Breast epithelium (tissue), 4 donors: Measurements from ENCODE around the gene MBD3. TPM values are rescaled to one million over a fixed set of nuclear protein-coding genes. Genes with fewer than 3 reads are reported as not detected.

ENCODE experiments used
- DNase-seq, 2 donors: peaks; one replicate each; pipeline ENCODE4 v3.0.0-alpha.2; 2019; ENCODE audit warnings: low spot score in 2 of 2
- H3K27ac ChIP-seq, 2 donors: fragments of 200-600 bp; sonication (generic) in 1 of 2; one replicate each; pipeline ENCODE4 v1.5.1; 2016 to 2019; ENCODE audit warnings: mild to moderate bottlenecking in 1 of 2
- H3K27me3 ChIP-seq, 2 donors: fragments of 200-600 bp; sonication (generic) in 1 of 2; one replicate each; pipeline versions ENCODE4 v1.5.1 to v1.6.0; 2017 to 2019; ENCODE audit warnings: control low read depth in 1 of 2, mild to moderate bottlenecking in 1 of 2
- H3K36me3 ChIP-seq: fragments of 200-600 bp; one replicate; pipeline ENCODE4 v1.5.1; 2019
- H3K4me1 ChIP-seq, 2 donors: fragments of 200-600 bp; sonication (generic); one replicate each; pipeline ENCODE4 v1.5.1; 2016 to 2019; ENCODE audit warnings: control low read depth in 1 of 2
- H3K4me3 ChIP-seq, 3 donors: fragments of 200-600 bp; sonication (generic); 1 replicate in 2 of 3; 2 replicates in 1 of 3; pipeline ENCODE4 v1.5.1; 2016 to 2019; ENCODE audit warnings: mild to moderate bottlenecking in 3 of 3, moderate library complexity in 2 of 3
- H3K9me3 ChIP-seq, 2 donors: fragments of 200-600 bp; sonication (generic) in 1 of 2; one replicate each; pipeline ENCODE4 v1.5.1; 2016 to 2019; ENCODE audit warnings: control low read depth in 1 of 2
- POLR2A ChIP-seq: fragments of 450-650 bp; IDR thresholded peaks from one replicate; pipeline ENCODE4 v1.6.1; 2016; ENCODE audit warnings: antibody characterized with exemption, mild to moderate bottlenecking, moderate library complexity
- POLR2AphosphoS5 ChIP-seq, 3 donors: sonication (generic); formaldehyde crosslinking; IDR thresholded peaks; one replicate each; pipeline ENCODE4 v1.6.1; 2017; ENCODE audit warnings: antibody characterized with exemption in 3 of 3
- intact Hi-C: fragments of 100-400 bp; cut with DNase I; formaldehyde crosslinking; loops from one replicate; pipeline ENCODE4 v1.15.1; 2023; ENCODE audit warnings: low total_unique reads
- total RNA-seq, 3 donors: library from RNA; depleted of rRNA; stranded (reverse); fragments of >200 nt; gene quantifications; one replicate each; pipeline ENCODE4 v1.1.0, GENCODE V29; 2016
- TF ChIP-seq, protein P1 (sequence below), 3 donors: fragments of 450-650 bp; IDR thresholded peaks; one replicate each; pipeline ENCODE4 v1.5.1; 2016 to 2017; ENCODE audit warnings: antibody characterized with exemption in 3 of 3, mild to moderate bottlenecking in 3 of 3, moderate library complexity in 3 of 3

The MBD3 gene
- total RNA-seq, 3 donors from 2014 or later, result 51.8 to 71.3 (median 70.8) TPM

GRCh38 chr19:1567116-1567847, 25.4 kb downstream of the MBD3 start:
- Histone ChIP-seq H3K4me3 (peak overlapping the region; percentile 71 to 80 (median 73)), H3K27me3 (no peaks in the 10 kb centered on the region), H3K4me1 (peaks cover 0 to 6% of the 10 kb centered on the region in 2 donors), H3K27ac (peak overlapping the region; percentile 89 to 92), H3K9me3 (no peaks in the 10 kb centered on the region), H3K36me3 (no peaks in the 10 kb centered on the region)
- intact Hi-C loops, result no loop called here
- peak in 1 of 2 donors; percentile 31 for DNase-seq
- TF ChIP-seq POLR2A, result no peak
- peak in 1 of 3 donors; percentile 23 for TF ChIP-seq POLR2AphosphoS5 (IDR thresholded peaks at IDR 0.05)

DNA sequence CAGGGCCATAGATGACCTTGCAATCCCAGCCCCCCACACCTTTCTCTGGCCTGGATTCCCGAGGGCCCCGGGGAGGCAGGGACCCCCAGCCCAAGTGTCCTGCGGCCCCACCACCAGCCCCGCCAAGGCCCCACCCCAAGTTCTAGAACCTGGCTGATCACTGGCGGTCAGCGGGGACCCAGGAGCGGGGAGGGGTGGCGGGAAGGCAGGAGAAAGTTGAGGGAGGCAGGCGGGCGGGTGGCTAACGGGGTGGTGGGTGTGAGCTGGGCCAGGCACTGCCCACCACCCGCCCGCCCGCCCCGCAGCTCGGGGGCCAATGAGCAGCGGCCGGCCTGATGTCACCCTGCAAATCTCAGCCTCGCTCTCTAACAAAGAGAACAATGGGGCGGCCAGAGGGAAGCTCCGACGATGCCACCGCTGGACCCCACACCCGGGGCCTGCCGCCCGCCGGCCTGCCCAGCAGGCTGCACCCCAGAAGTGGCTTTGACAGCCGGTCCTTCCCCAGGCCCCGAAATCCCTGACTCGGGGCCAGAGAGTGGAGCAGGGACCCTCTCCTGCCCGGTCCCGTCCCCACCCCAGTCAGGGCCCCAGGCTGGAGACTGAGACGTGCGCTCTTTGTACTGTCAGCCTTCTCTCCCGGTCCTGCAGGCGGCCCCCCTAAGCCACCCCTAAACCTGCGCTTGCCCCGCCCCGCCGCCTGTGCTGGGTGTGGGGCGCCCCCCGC, 26.1 kb downstream of the MBD3 start:
- TF ChIP-seq, protein P1, sequence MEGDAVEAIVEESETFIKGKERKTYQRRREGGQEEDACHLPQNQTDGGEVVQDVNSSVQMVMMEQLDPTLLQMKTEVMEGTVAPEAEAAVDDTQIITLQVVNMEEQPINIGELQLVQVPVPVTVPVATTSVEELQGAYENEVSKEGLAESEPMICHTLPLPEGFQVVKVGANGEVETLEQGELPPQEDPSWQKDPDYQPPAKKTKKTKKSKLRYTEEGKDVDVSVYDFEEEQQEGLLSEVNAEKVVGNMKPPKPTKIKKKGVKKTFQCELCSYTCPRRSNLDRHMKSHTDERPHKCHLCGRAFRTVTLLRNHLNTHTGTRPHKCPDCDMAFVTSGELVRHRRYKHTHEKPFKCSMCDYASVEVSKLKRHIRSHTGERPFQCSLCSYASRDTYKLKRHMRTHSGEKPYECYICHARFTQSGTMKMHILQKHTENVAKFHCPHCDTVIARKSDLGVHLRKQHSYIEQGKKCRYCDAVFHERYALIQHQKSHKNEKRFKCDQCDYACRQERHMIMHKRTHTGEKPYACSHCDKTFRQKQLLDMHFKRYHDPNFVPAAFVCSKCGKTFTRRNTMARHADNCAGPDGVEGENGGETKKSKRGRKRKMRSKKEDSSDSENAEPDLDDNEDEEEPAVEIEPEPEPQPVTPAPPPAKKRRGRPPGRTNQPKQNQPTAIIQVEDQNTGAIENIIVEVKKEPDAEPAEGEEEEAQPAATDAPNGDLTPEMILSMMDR (IDR thresholded peaks at IDR 0.05), result no peak
- peak in 2 of 3 donors; percentile 36 to 49 for TF ChIP-seq POLR2AphosphoS5 (IDR thresholded peaks at IDR 0.05)
- H3K4me3 ChIP-seq, result peak overlapping the region; percentile 71 to 80 (median 73)
- DNase-seq, result peak; percentile 72 to 86
- no peaks in the 10 kb centered on the region for H3K9me3 ChIP-seq
- peak overlapping the region; percentile 89 to 92 for H3K27ac ChIP-seq
- H3K27me3 ChIP-seq, result no peaks in the 10 kb centered on the region
- intact Hi-C loops, result no loop called here
- H3K4me1 ChIP-seq, result peaks cover 0 to 6% of the 10 kb centered on the region in 2 donors
- H3K36me3 ChIP-seq, result no peaks in the 10 kb centered on the region

DNA sequence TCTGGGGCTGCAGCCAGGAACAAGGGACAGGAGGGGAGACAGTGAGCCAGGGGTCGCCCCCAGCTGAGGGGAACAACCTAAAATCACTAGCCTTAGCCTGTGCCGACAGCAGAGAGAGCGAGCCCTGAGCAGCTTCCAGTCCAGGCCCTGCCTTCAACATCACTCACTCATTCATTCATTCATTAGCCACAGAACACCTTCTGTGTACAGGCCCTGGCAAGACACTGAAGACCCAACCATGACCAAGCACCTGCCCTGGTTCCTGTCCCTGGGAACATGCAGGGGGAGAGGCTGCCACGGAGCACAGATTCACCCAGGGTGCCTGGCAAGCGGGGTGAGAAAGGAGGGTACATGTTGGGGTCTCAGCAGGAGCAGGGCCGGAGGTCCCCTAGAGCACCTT, 29.4 kb downstream of the MBD3 start:
- no peak overlapping the region for H3K4me3 ChIP-seq
- no peak overlapping the region for H3K27ac ChIP-seq
- DNase-seq, result no peak
- no peaks in the 10 kb centered on the region for H3K36me3 ChIP-seq
- no peaks in the 10 kb centered on the region for H3K4me1 ChIP-seq
- TF ChIP-seq, protein P1 (IDR thresholded peaks at IDR 0.05), result no peak
- TF ChIP-seq POLR2A (no peak), POLR2AphosphoS5 (IDR thresholded peaks at IDR 0.05) (no peak)
- H3K27me3 ChIP-seq, result no peaks in the 10 kb centered on the region
- no peaks in the 10 kb centered on the region for H3K9me3 ChIP-seq
- intact Hi-C loops, result no loop called here

- no peaks in the 10 kb centered on the region for H3K9me3 ChIP-seq
- no peak overlapping the region for H3K27ac ChIP-seq
- no peak for DNase-seq
- TF ChIP-seq POLR2A (no peak), POLR2AphosphoS5 (IDR thresholded peaks at IDR 0.05) (no peak)
- TF ChIP-seq, protein P1 (IDR thresholded peaks at IDR 0.05), result no peak
- H3K27me3 ChIP-seq, result no peaks in the 10 kb centered on the region
- intact Hi-C loops, result no loop called here
- no peaks in the 10 kb centered on the region for H3K36me3 ChIP-seq
- no peak overlapping the region for H3K4me3 ChIP-seq
- no peaks in the 10 kb centered on the region for H3K4me1 ChIP-seq
These were observed 31.3 kb downstream of the MBD3 start for GRCh38 chr19:1561236-1561842.

DNA sequence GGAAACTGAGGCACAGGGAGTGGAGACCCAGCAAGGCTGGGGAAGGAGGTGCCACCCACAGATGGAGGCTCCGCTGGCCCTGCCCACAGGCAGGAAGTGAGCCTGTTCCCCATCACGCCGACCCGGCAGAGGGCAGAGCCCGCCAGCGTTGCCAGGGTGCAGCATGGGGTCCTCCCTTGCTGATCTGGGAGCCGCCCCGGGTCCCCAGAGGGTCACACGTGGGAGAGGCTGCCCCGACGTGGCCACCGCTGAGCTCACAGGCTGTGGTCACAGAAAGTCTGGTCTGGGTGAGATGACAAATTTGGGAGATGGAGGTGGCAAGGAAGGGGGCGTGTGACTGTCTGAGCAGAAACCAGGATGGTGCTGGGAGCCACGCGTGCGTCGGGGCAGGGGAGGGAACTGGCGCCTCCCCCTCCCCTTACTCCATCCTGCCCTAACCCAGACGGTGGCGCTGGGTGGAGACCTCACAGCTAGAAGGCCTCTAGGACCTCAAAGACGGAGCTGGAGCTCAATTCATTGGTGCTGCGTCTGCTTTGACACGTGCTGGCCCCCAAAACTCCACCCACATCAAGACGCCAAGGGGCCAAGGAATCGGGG, 32.3 kb downstream of the MBD3 start:
- TF ChIP-seq POLR2A (no peak), POLR2AphosphoS5 (IDR thresholded peaks at IDR 0.05) (no peak)
- TF ChIP-seq, protein P1 (IDR thresholded peaks at IDR 0.05), result no peak
- DNase-seq, result no peak
- Histone ChIP-seq H3K27ac (no peak overlapping the region), H3K27me3 (no peaks in the 10 kb centered on the region), H3K9me3 (no peaks in the 10 kb centered on the region), H3K4me3 (no peak overlapping the region), H3K4me1 (no peaks in the 10 kb centered on the region), H3K36me3 (no peaks in the 10 kb centered on the region)
- intact Hi-C loops, result no loop called here
